Muscle layer of duodenum (tissue), 2 donors: Measurements from ENCODE around the gene COMMD10.

Experiments
- H3K27ac ChIP-seq: one replicate; pipeline ENCODE4 v1.7.0; 2013; ENCODE audit warnings: mild to moderate bottlenecking, low read length
- H3K27me3 ChIP-seq: one replicate; pipeline ENCODE4 v1.7.0; 2013; ENCODE audit warnings: low read depth, mild to moderate bottlenecking, control low read depth, low read length
- H3K36me3 ChIP-seq, 2 donors: one replicate each; pipeline ENCODE4 v1.7.0; 2013; ENCODE audit warnings: low read length in 2 of 2, control low read depth in 1 of 2, mild to moderate bottlenecking in 1 of 2; ENCODE audit not compliant: insufficient read depth in 2 of 2, control insufficient read depth in 1 of 2
- H3K4me1 ChIP-seq, 2 donors: one replicate each; pipeline ENCODE4 v1.7.0; 2013; ENCODE audit warnings: low read length in 2 of 2, mild to moderate bottlenecking in 2 of 2, control low read depth in 1 of 2, moderate library complexity in 1 of 2; ENCODE audit not compliant: insufficient read depth in 2 of 2, control insufficient read depth in 1 of 2
- H3K4me3 ChIP-seq, 2 donors: one replicate each; pipeline ENCODE4 v1.7.0; 2013; ENCODE audit warnings: low read length in 2 of 2, low read depth in 1 of 2, mild to moderate bottlenecking in 1 of 2
- H3K9me3 ChIP-seq, 2 donors: one replicate each; pipeline ENCODE4 v1.7.0; 2013; ENCODE audit warnings: low read length in 2 of 2, control low read depth in 1 of 2, mild to moderate bottlenecking in 1 of 2; ENCODE audit not compliant: control insufficient read depth in 1 of 2
- donor health status: healthy.

The COMMD10 gene

GRCh38 chr5:116272281-116272941 is 187.6 kb downstream of the COMMD10 start:
- no peak overlapping the region for H3K4me3 ChIP-seq

GRCh38 chr5:116273448-116274242 is 188.8 kb downstream of the COMMD10 start:
- no peak overlapping the region for H3K4me3 ChIP-seq
- H3K27ac ChIP-seq = no peak overlapping the region
- peaks cover 2 to 12% of the 10 kb centered on the region in 2 donors for H3K9me3 ChIP-seq
- H3K36me3 ChIP-seq = no peaks in the 10 kb centered on the region
- no peaks in the 10 kb centered on the region for H3K27me3 ChIP-seq
- peaks cover 0 to 12% of the 10 kb centered on the region in 2 donors for H3K4me1 ChIP-seq

More at GRCh38 chr5:116272281-116272941, 187.6 kb downstream of the COMMD10 start:
- no peaks in the 10 kb centered on the region for H3K36me3 ChIP-seq
- H3K27ac ChIP-seq = no peak overlapping the region
- no peaks in the 10 kb centered on the region for H3K27me3 ChIP-seq
- peaks cover 2 to 9% of the 10 kb centered on the region in 2 donors for H3K9me3 ChIP-seq
- peaks cover 0 to 12% of the 10 kb centered on the region in 2 donors for H3K4me1 ChIP-seq

GRCh38 chr5:116274251-116274650 is 189.4 kb downstream of the COMMD10 start:
- H3K36me3 ChIP-seq = no peaks in the 10 kb centered on the region
- peaks cover 0 to 12% of the 10 kb centered on the region in 2 donors for H3K4me1 ChIP-seq
- H3K9me3 ChIP-seq = peaks cover 2 to 12% of the 10 kb centered on the region in 2 donors
- no peak overlapping the region for H3K27ac ChIP-seq
- no peaks in the 10 kb centered on the region for H3K27me3 ChIP-seq
- no peak overlapping the region for H3K4me3 ChIP-seq

GRCh38 chr5:116275282-116275681 is 190.5 kb downstream of the COMMD10 start:
- Histone ChIP-seq H3K4me1 (peaks cover 0 to 12% of the 10 kb centered on the region in 2 donors), H3K4me3 (no peak overlapping the region), H3K9me3 (peaks cover 2 to 12% of the 10 kb centered on the region in 2 donors), H3K27me3 (no peaks in the 10 kb centered on the region), H3K36me3 (no peaks in the 10 kb centered on the region), H3K27ac (no peak overlapping the region)

- Histone ChIP-seq H3K36me3 (no peaks in the 10 kb centered on the region), H3K9me3 (peaks cover 2 to 12% of the 10 kb centered on the region in 2 donors), H3K27me3 (no peaks in the 10 kb centered on the region), H3K4me1 (peaks cover 0 to 12% of the 10 kb centered on the region in 2 donors), H3K27ac (no peak overlapping the region), H3K4me3 (no peak overlapping the region)
Measured at GRCh38 chr5:116276952-116277351, 192.1 kb downstream of the COMMD10 start.

- no peaks in the 10 kb centered on the region for H3K4me1 ChIP-seq
- H3K27ac ChIP-seq = no peak overlapping the region
- H3K27me3 ChIP-seq = no peaks in the 10 kb centered on the region
Measured at GRCh38 chr5:116280149-116280803, 195.5 kb downstream of the COMMD10 start.

GRCh38 chr5:116281309-116281708 is 196.5 kb downstream of the COMMD10 start:
- Histone ChIP-seq H3K27me3 (no peaks in the 10 kb centered on the region), H3K9me3 (peaks cover 2 to 12% of the 10 kb centered on the region in 2 donors), H3K4me3 (no peak overlapping the region), H3K4me1 (no peaks in the 10 kb centered on the region), H3K36me3 (peaks cover 0 to 3% of the 10 kb centered on the region in 2 donors), H3K27ac (no peak overlapping the region)

More at GRCh38 chr5:116280149-116280803, 195.5 kb downstream of the COMMD10 start:
- H3K9me3 ChIP-seq = peaks cover 2 to 12% of the 10 kb centered on the region in 2 donors
- H3K4me3 ChIP-seq = no peak overlapping the region
- peaks cover 0 to 3% of the 10 kb centered on the region in 2 donors for H3K36me3 ChIP-seq

GRCh38 chr5:116288524-116288923 is 203.7 kb downstream of the COMMD10 start:
- peaks cover 5 to 18% of the 10 kb centered on the region in 2 donors for H3K9me3 ChIP-seq
- peaks cover 4 to 14% of the 10 kb centered on the region in 2 donors for H3K36me3 ChIP-seq
- H3K27me3 ChIP-seq = no peaks in the 10 kb centered on the region
- H3K4me3 ChIP-seq = no peak overlapping the region
- H3K4me1 ChIP-seq = no peaks in the 10 kb centered on the region
- no peak overlapping the region for H3K27ac ChIP-seq

GRCh38 chr5:116289276-116289675 is 204.5 kb downstream of the COMMD10 start:
- H3K27ac ChIP-seq = no peak overlapping the region
- peaks cover 5 to 18% of the 10 kb centered on the region in 2 donors for H3K9me3 ChIP-seq
- H3K27me3 ChIP-seq = no peaks in the 10 kb centered on the region
- H3K36me3 ChIP-seq = peaks cover 4 to 14% of the 10 kb centered on the region in 2 donors
- no peak overlapping the region for H3K4me3 ChIP-seq
- H3K4me1 ChIP-seq = no peaks in the 10 kb centered on the region

GRCh38 chr5:116291271-116291670 is 206.4 kb downstream of the COMMD10 start:
- Histone ChIP-seq H3K4me1 (no peaks in the 10 kb centered on the region), H3K27me3 (no peaks in the 10 kb centered on the region), H3K36me3 (peaks cover 4 to 11% of the 10 kb centered on the region in 2 donors), H3K4me3 (no peak overlapping the region), H3K9me3 (peaks cover 5 to 18% of the 10 kb centered on the region in 2 donors), H3K27ac (no peak overlapping the region)

GRCh38 chr5:116292321-116292720 is 207.5 kb downstream of the COMMD10 start:
- Histone ChIP-seq H3K27ac (no peak overlapping the region), H3K4me1 (no peaks in the 10 kb centered on the region), H3K36me3 (peaks cover 4 to 12% of the 10 kb centered on the region in 2 donors)

More at GRCh38 chr5:116292321-116292720, 207.5 kb downstream of the COMMD10 start:
- Histone ChIP-seq H3K27me3 (no peaks in the 10 kb centered on the region), H3K4me3 (no peak overlapping the region), H3K9me3 (peaks cover 5 to 14% of the 10 kb centered on the region in 2 donors)
